Panc1 (cell line): ENCODE data around the gene IFI27L2. TPM values are rescaled to one million over a fixed set of nuclear protein-coding genes. Genes with fewer than 3 reads are reported as not detected.

Experiments used
- ATAC-seq: fragments of 200-7000 bp; cut with Tn5 transposase; 2 replicates; pipeline ENCODE4 v1.9.1; 2020; ENCODE audit warnings: mild to moderate bottlenecking, moderate library complexity
- BruUV-seq: library from RNA; stranded (reverse); fragments of 400-500 nt; replicated peaks from 2 replicates; lab custom pipeline; 2021; lab: Mats Ljungman, UMichigan
- CTCF ChIA-PET: fragments of 300-600 bp; sonication (Branson Sonifier 250); formaldehyde crosslinking; loops from one replicate; lab custom pipeline; 2022; ENCODE audit warnings: antibody characterized with exemption; lab: Charles Lee
- POLR2A ChIA-PET: fragments of 300-600 bp; sonication (Branson Sonifier 250); formaldehyde crosslinking; loops from one replicate; lab custom pipeline; 2022; ENCODE audit warnings: antibody characterized with exemption; lab: Charles Lee
- DNase-seq: peaks from one replicate; pipeline ENCODE4 v3.0.0-alpha.2; 2010; ENCODE audit warnings: low read depth, low spot score
- H3K27ac ChIP-seq: 2 replicates; pipeline ENCODE4 v1.5.1; 2011; ENCODE audit warnings: mild to moderate bottlenecking, low read length, inconsistent platforms
- H3K27me3 ChIP-seq: fragments of 200-500 bp; sonication (Bioruptor generic); 2 replicates; pipeline ENCODE4 v1.6.0; 2014; ENCODE audit warnings: low read length, inconsistent platforms; ENCODE audit not compliant: control insufficient read depth, insufficient read depth
- H3K36me3 ChIP-seq: fragments of 200-500 bp; sonication (Bioruptor generic); 2 replicates; pipeline ENCODE4 v1.5.1; 2014; ENCODE audit warnings: inconsistent platforms, mild to moderate bottlenecking, low read length, moderate library complexity; ENCODE audit not compliant: control insufficient read depth, insufficient read depth
- H3K4me1 ChIP-seq: 2 replicates; pipeline ENCODE4 v1.5.1; 2011; ENCODE audit warnings: inconsistent platforms, mild to moderate bottlenecking, low read length, moderate library complexity; ENCODE audit not compliant: control insufficient read depth, insufficient read depth
- H3K4me3 ChIP-seq, 2 experiments: 2 replicates each; pipeline ENCODE4 v1.5.1; 2011 to 2012; ENCODE audit warnings: low read depth in 2 of 2, low read length in 2 of 2, mild to moderate bottlenecking in 2 of 2, inconsistent platforms in 1 of 2, moderate library complexity in 1 of 2
- H3K9me3 ChIP-seq: fragments of 200-500 bp; sonication (Bioruptor generic); 2 replicates; pipeline ENCODE4 v1.5.1; 2014; ENCODE audit warnings: low read depth, mild to moderate bottlenecking, inconsistent platforms, low read length, moderate library complexity; ENCODE audit not compliant: control insufficient read depth, insufficient read depth
- CTCF ChIP-seq: fragments of 450-650 bp; IDR thresholded peaks from 2 replicates; pipeline ENCODE4 v1.5.1; 2017; ENCODE audit warnings: mild to moderate bottlenecking
- POLR2AphosphoS5 ChIP-seq: IDR thresholded peaks from 2 replicates; pipeline ENCODE4 v1.6.1; 2012; ENCODE audit warnings: mild to moderate bottlenecking, low read depth, low read length, moderate library complexity
- REST ChIP-seq, 2 experiments: IDR thresholded peaks; 2 replicates each; pipeline ENCODE4 v1.6.1; 2011 to 2012; ENCODE audit warnings: low read depth in 2 of 2, control low read depth in 1 of 2, low read length in 1 of 2, mild to moderate bottlenecking in 1 of 2, moderate library complexity in 1 of 2; ENCODE audit not compliant: insufficient read depth in 1 of 2
- SIN3A ChIP-seq: IDR thresholded peaks from 2 replicates; pipeline ENCODE4 v1.6.1; 2012; ENCODE audit warnings: low read depth, mild to moderate bottlenecking, low read length, moderate library complexity, borderline replicate concordance; ENCODE audit not compliant: insufficient read depth
- TCF7L2 ChIP-seq: IDR thresholded peaks from 2 replicates; pipeline ENCODE4 v1.6.1; 2011; ENCODE audit warnings: mild to moderate bottlenecking, low read depth, low read length, inconsistent platforms
- in situ Hi-C: cut with HindIII; loops from 2 replicates; pipeline ENCODE4 v1.10.0; 2016; ENCODE audit warnings: low sequenced_read_pairs, low pct_unique_long_range_greater_than_20kb
- intact Hi-C: fragments of 100-400 bp; cut with micrococcal nuclease; formaldehyde crosslinking; loops from one replicate; pipeline ENCODE4 v1.10.0; 2022; ENCODE audit not compliant: unreplicated experiment
- total RNA-seq: library from RNA; stranded (reverse); gene quantifications from one replicate; pipeline ENCODE4 v1.2.1, GENCODE V29; 2021; ENCODE audit not compliant: unreplicated experiment

IFI27L2 gene
- total RNA-seq, 1 experiment from 2014 or later: 13.2 TPM

- H3K4me1 ChIP-seq: no peaks in the 10 kb centered on the region
- intact Hi-C loops (no loop called here), in situ Hi-C loops (no loop called here)
- no peak for TF ChIP-seq TCF7L2
- H3K4me3 ChIP-seq: no peak overlapping the region
- ATAC-seq: no peak
- CTCF ChIA-PET: no interaction called here
- H3K36me3 ChIP-seq: no peaks in the 10 kb centered on the region
- no peak overlapping the region for H3K27ac ChIP-seq
- H3K27me3 ChIP-seq: no peaks in the 10 kb centered on the region
- no TSS peak for BruUV-seq
- DNase-seq: no peak
- POLR2A ChIA-PET: interaction anchor here (0.7 kb wide), 1 partner anchor 1106 kb away, joined by 6 read pairs; no protein-coding TSS in a partner anchor
- H3K9me3 ChIP-seq: no peaks in the 10 kb centered on the region
Observed at GRCh38 chr14:94124582-94125377, 4.6 kb downstream of the IFI27L2 start.

- Histone ChIP-seq H3K4me1 (no peaks in the 10 kb centered on the region), H3K9me3 (no peaks in the 10 kb centered on the region), H3K4me3 (no peak overlapping the region), H3K36me3 (no peaks in the 10 kb centered on the region), H3K27ac (no peak overlapping the region), H3K27me3 (no peaks in the 10 kb centered on the region)
- POLR2A ChIA-PET: no interaction called here
- DNase-seq (no peak), ATAC-seq (no peak)
- intact Hi-C loops (no loop called here), in situ Hi-C loops (no loop called here)
- CTCF ChIA-PET: no interaction called here
- TF ChIP-seq TCF7L2: no peak
- TF ChIP-seq CTCF: no peak
- no peak for TF ChIP-seq REST (IDR thresholded peaks at IDR 0.05; ENCODE audit: insufficient read depth in 1 of 2, low read depth in 2 of 2, low read length in 1 of 2)
- TF ChIP-seq POLR2AphosphoS5: no peak
- no peak for TF ChIP-seq SIN3A
- no TSS peak for BruUV-seq
Observed at GRCh38 chr14:94123868-94124267, 5.5 kb downstream of the IFI27L2 start.

GRCh38 chr14:94123296-94123695 is 6.1 kb downstream of the IFI27L2 start:
- ATAC-seq: no peak

More at GRCh38 chr14:94123296-94123695, 6.1 kb downstream of the IFI27L2 start:
- ChIA-PET POLR2A (no interaction called here), CTCF (no interaction called here)
- no peak overlapping the region for H3K27ac ChIP-seq
- intact Hi-C loops: no loop called here
- no peaks in the 10 kb centered on the region for H3K36me3 ChIP-seq
- no peak for DNase-seq
- no peak overlapping the region for H3K4me3 ChIP-seq
- no TSS peak for BruUV-seq
- in situ Hi-C loops: no loop called here
- H3K4me1 ChIP-seq: no peaks in the 10 kb centered on the region
- TF ChIP-seq TCF7L2 (no peak), CTCF (no peak), POLR2AphosphoS5 (no peak), SIN3A (no peak), REST (IDR thresholded peaks at IDR 0.05; ENCODE audit: insufficient read depth in 1 of 2, low read depth in 2 of 2, low read length in 1 of 2) (no peak)
- no peaks in the 10 kb centered on the region for H3K9me3 ChIP-seq
- no peaks in the 10 kb centered on the region for H3K27me3 ChIP-seq
